HepG2 (cell line): Measurements from ENCODE around the gene LDB2. TPM values are rescaled to one million over a fixed set of nuclear protein-coding genes. Genes with fewer than 3 reads are reported as not detected.

Experiments used
- ATAC-seq: fragments of 200-7000 bp; cut with Tn5 transposase; 3 replicates; pipeline ENCODE4 v1.9.1; 2020; ENCODE audit warnings: mild to moderate bottlenecking, moderate library complexity
- BruUV-seq: library from RNA; stranded (reverse); fragments of 400-500 nt; replicated peaks from 2 replicates; lab custom pipeline; 2021; lab: Mats Ljungman, UMichigan
- CTCF ChIA-PET: fragments of 300-600 bp; formaldehyde crosslinking; extraction: SDS; loops from one replicate; lab custom pipeline; 2021; ENCODE audit warnings: low total read pairs, inconsistent platforms, low intra/inter-chr PET ratio; lab: Yijun Ruan, JAX
- POLR2A ChIA-PET: fragments of 350-600 bp; sonication (Branson Sonifier 250); formaldehyde crosslinking; loops from one replicate; lab custom pipeline; 2020; ENCODE audit warnings: antibody characterized with exemption, inconsistent platforms; lab: Yijun Ruan, JAX
- DNase-seq: peaks from one replicate; pipeline ENCODE4 v3.0.0-alpha.2; 2015; ENCODE audit warnings: low spot score
- FAIRE-seq: peaks from 3 replicates; lab custom pipeline; 2011; peaks lifted over from hg19 to GRCh38; lab: Jason Lieb, UNC
- H2AFZ ChIP-seq: one replicate; pipeline ENCODE4 v1.6.1; 2011; ENCODE audit warnings: low read length, inconsistent platforms
- H3K27ac ChIP-seq: fragments of 300-600 bp; 3 replicates; pipeline ENCODE4 v1.8.0; 2011; ENCODE audit warnings: mixed run types, mild to moderate bottlenecking, mixed read lengths, low read length, inconsistent platforms; ENCODE audit not compliant: insufficient read depth; ENCODE audit errors: extremely low read length
- H3K27me3 ChIP-seq, 2 experiments: fragments of 200-600 bp in 1 of 2; 2 replicates in 1 of 2; 3 replicates in 1 of 2; pipeline versions ENCODE4 v1.6.0 to v1.8.0; 2011; ENCODE audit warnings: low read length in 2 of 2, mild to moderate bottlenecking in 2 of 2, moderate library complexity in 2 of 2, inconsistent platforms in 1 of 2; ENCODE audit not compliant: insufficient read depth in 2 of 2, control insufficient read depth in 1 of 2
- H3K36me3 ChIP-seq, 2 experiments: fragments of 200-600 bp in 1 of 2; replicated peaks in 1 of 2; 2 replicates in 1 of 2; 3 replicates in 1 of 2; pipeline versions ENCODE4 v1.5.1 to v1.8.0; 2011; ENCODE audit warnings: low read length in 2 of 2, inconsistent platforms in 1 of 2; ENCODE audit not compliant: insufficient read depth in 2 of 2, control insufficient read depth in 1 of 2
- H3K4me1 ChIP-seq: 2 replicates; pipeline ENCODE4 v1.5.1; 2012; ENCODE audit warnings: low read length, inconsistent platforms; ENCODE audit not compliant: insufficient read depth
- H3K4me2 ChIP-seq: 2 replicates; pipeline ENCODE4 v1.6.0; 2011; ENCODE audit warnings: low read depth, low read length, inconsistent platforms
- H3K4me3 ChIP-seq, 3 experiments: fragments of 200-600 bp in 1 of 3; sonication (generic), shearing (Covaris generic) in 1 of 3; replicated peaks in 1 of 3; 2 replicates each; pipeline ENCODE4 v1.5.1; 2011 to 2016; ENCODE audit warnings: low read length in 3 of 3, inconsistent platforms in 2 of 3, low read depth in 2 of 3, mild to moderate bottlenecking in 2 of 3, control low read depth in 1 of 3, mixed read lengths in 1 of 3; ENCODE audit not compliant: insufficient read depth in 1 of 3
- H3K79me2 ChIP-seq: one replicate; pipeline ENCODE4 v1.6.1; 2011; ENCODE audit warnings: low read length, inconsistent platforms; ENCODE audit not compliant: insufficient read depth
- H3K9ac ChIP-seq: 2 replicates; pipeline ENCODE4 v1.6.0; 2011; ENCODE audit warnings: mild to moderate bottlenecking, low read depth, low read length, inconsistent platforms; ENCODE audit not compliant: insufficient read depth
- H3K9me3 ChIP-seq: 2 replicates; pipeline ENCODE4 v1.5.1; 2012; ENCODE audit warnings: mild to moderate bottlenecking, low read length
- H4K20me1 ChIP-seq: 2 replicates; pipeline ENCODE4 v1.6.0; 2011; ENCODE audit warnings: inconsistent platforms, mild to moderate bottlenecking, low read length, moderate library complexity; ENCODE audit not compliant: insufficient read depth
- ARNT2 ChIP-seq: sonication (generic); formaldehyde crosslinking; IDR thresholded peaks from 2 replicates; pipeline ENCODE4 v1.8.0; 2022; ENCODE audit warnings: mild to moderate bottlenecking, low read depth, missing genetic modification reagents, moderate library complexity
- BRCA1 ChIP-seq: sonication (generic); formaldehyde crosslinking; IDR thresholded peaks from 2 replicates; pipeline ENCODE4 v1.4.0; 2020; ENCODE audit warnings: missing genetic modification reagents
- CBX1 ChIP-seq: IDR thresholded peaks from one replicate; pipeline ENCODE4 v1.6.1; 2016; ENCODE audit warnings: antibody characterized with exemption, low read depth
- EZH2 ChIP-seq: conservative IDR thresholded peaks from 2 replicates; pipeline ENCODE4 v1.6.1; 2012; ENCODE audit warnings: mild to moderate bottlenecking, low read depth, low read length, moderate library complexity
- HES4 ChIP-seq: sonication (generic); formaldehyde crosslinking; IDR thresholded peaks from 2 replicates; pipeline ENCODE4 v1.9.0; 2021; ENCODE audit warnings: mild to moderate bottlenecking, missing genetic modification reagents, borderline replicate concordance
- IKZF4 ChIP-seq: sonication (generic); formaldehyde crosslinking; IDR thresholded peaks from 2 replicates; pipeline ENCODE4 v1.5.1; 2020; ENCODE audit warnings: borderline replicate concordance, mild to moderate bottlenecking, low read depth, missing genetic modification reagents; ENCODE audit errors: not compliant biosample characterization
- IKZF5 ChIP-seq: IDR thresholded peaks from 2 replicates; pipeline ENCODE4 v1.6.1; 2018; ENCODE audit warnings: missing genetic modification reagents, mild to moderate bottlenecking, missing compliant biosample characterization
- KMT2A ChIP-seq: sonication (generic); formaldehyde crosslinking; IDR thresholded peaks from 2 replicates; pipeline ENCODE4 v1.4.0; 2020; ENCODE audit warnings: missing genetic modification reagents
- LBX2 ChIP-seq: sonication (generic); formaldehyde crosslinking; IDR thresholded peaks from 2 replicates; pipeline ENCODE4 v1.5.0; 2020; ENCODE audit warnings: missing genetic modification reagents, mild to moderate bottlenecking, borderline replicate concordance
- NCOA1 ChIP-seq: sonication (generic); formaldehyde crosslinking; IDR thresholded peaks from 2 replicates; pipeline ENCODE4 v1.9.0; 2021; ENCODE audit warnings: missing genetic modification reagents
- PBX2 ChIP-seq: IDR thresholded peaks from 2 replicates; pipeline ENCODE4 v1.6.1; 2016; ENCODE audit warnings: control low read depth
- RNF219 ChIP-seq: sonication (generic); formaldehyde crosslinking; IDR thresholded peaks from 2 replicates; pipeline ENCODE4 v1.5.0; 2020; ENCODE audit warnings: mild to moderate bottlenecking, missing genetic modification reagents
- SPEN ChIP-seq: sonication (generic); formaldehyde crosslinking; IDR thresholded peaks from 2 replicates; pipeline ENCODE4 v1.5.1; 2020; ENCODE audit warnings: low read depth, mild to moderate bottlenecking, missing genetic modification reagents
- SRF ChIP-seq: IDR thresholded peaks from 2 replicates; pipeline ENCODE4 v1.6.1; 2011; ENCODE audit warnings: mild to moderate bottlenecking, low read depth, low read length, moderate library complexity
- ZNF10 ChIP-seq: sonication (generic); formaldehyde crosslinking; IDR thresholded peaks from 2 replicates; pipeline ENCODE4 v1.4.0; 2020; ENCODE audit warnings: mild to moderate bottlenecking, low read depth, missing genetic modification reagents, borderline replicate concordance
- ZNF672 ChIP-seq: sonication (generic); formaldehyde crosslinking; IDR thresholded peaks from 2 replicates; pipeline ENCODE4 v1.8.1; 2022; ENCODE audit warnings: missing genetic modification reagents
- ZNF777 ChIP-seq: sonication (generic); formaldehyde crosslinking; IDR thresholded peaks from 2 replicates; pipeline ENCODE4 v1.4.0; 2020; ENCODE audit warnings: missing genetic modification reagents
- ZNF878 ChIP-seq: sonication (generic); formaldehyde crosslinking; IDR thresholded peaks from 2 replicates; pipeline ENCODE4 v1.8.1; 2023; ENCODE audit warnings: mild to moderate bottlenecking, missing genetic modification reagents, moderate library complexity
- ZSCAN22 ChIP-seq: sonication (generic); formaldehyde crosslinking; IDR thresholded peaks from 2 replicates; pipeline ENCODE4 v1.4.0; 2020; ENCODE audit warnings: mild to moderate bottlenecking, missing genetic modification reagents
- ZSCAN9 ChIP-seq: IDR thresholded peaks from 2 replicates; pipeline ENCODE4 v1.6.1; 2016; ENCODE audit warnings: borderline replicate concordance
- WGBS: methylation state at CpG from one replicate; pipeline ENCODE4 v1.1.6; 2017; ENCODE audit warnings: low lambda C conversion rate; 5-methylcytosine and 5-hydroxymethylcytosine counted together
- in situ Hi-C: cut with HindIII; loops from 2 replicates; pipeline ENCODE4 v1.10.0; 2017; ENCODE audit warnings: low pct_unique_long_range_greater_than_20kb; ENCODE audit not compliant: extremely low pct_ligation_motif_present
- intact Hi-C: fragments of 100-400 bp; cut with micrococcal nuclease; formaldehyde crosslinking; loops from one replicate; pipeline ENCODE4 v1.10.0; 2022; ENCODE audit not compliant: unreplicated experiment
- polyA plus RNA-seq, 8 experiments: library from polyadenylated mRNA; depleted of rRNA in 3 of 8; stranded (reverse) in 7 of 8; unstranded in 1 of 8; fragments of >200 nt; fragmentation: Illumina TruSeq in 4 of 8; extraction: Trizol in 4 of 8; gene quantifications; 2 replicates each; pipeline versions ENCODE4 v1.2.1 to v1.2.3, GENCODE V29; 2011 to 2016; ENCODE audit warnings: low read depth in 4 of 8, missing spikeins in 1 of 8, mixed read lengths in 1 of 8; ENCODE audit not compliant: insufficient read depth in 1 of 8
- total RNA-seq, 5 experiments: library from RNA; depleted of rRNA; stranded (reverse); fragments of >200 nt; fragmentation: Illumina TruSeq; extraction: Trizol; gene quantifications; 2 replicates each; pipeline ENCODE4 v1.2.3, GENCODE V29; 2016; ENCODE audit warnings: low read depth in 1 of 5

LDB2 gene
- total and polyA plus RNA-seq, 2 of the 13 experiments (the other 11 are each of a cell fraction or from before 2014, with no cell fraction given), result not detected

- no peaks in the 10 kb centered on the region for H3K4me1 ChIP-seq
- no peak overlapping the region for H2AFZ ChIP-seq
- no peak overlapping the region for H3K4me2 ChIP-seq
- H3K79me2 ChIP-seq, result no peaks in the 10 kb centered on the region
- no peaks in the 10 kb centered on the region for H4K20me1 ChIP-seq
- DNase-seq (no peak), FAIRE-seq (no peak), ATAC-seq (no peak)
- no peak overlapping the region for H3K9ac ChIP-seq
- ChIA-PET POLR2A (no interaction called here), CTCF (no interaction called here)
- H3K9me3 ChIP-seq, result no peaks in the 10 kb centered on the region
- H3K4me3 ChIP-seq, result no peak overlapping the region
- H3K27ac ChIP-seq, result no peak overlapping the region
- TF ChIP-seq RNF219 (CRISPR knock-in tag) (no peak), CBX1 (no peak), NCOA1 (CRISPR knock-in tag) (no peak), ZSCAN9 (CRISPR knock-in tag) (no peak), IKZF4 (CRISPR knock-in tag) (no peak), IKZF5 (no peak), ZSCAN22 (CRISPR knock-in tag) (no peak), PBX2 (CRISPR knock-in tag) (no peak), ZNF672 (CRISPR knock-in tag) (no peak), LBX2 (CRISPR knock-in tag) (no peak), SRF (no peak), ARNT2 (CRISPR knock-in tag) (no peak), EZH2 (no peak), ZNF878 (CRISPR knock-in tag) (no peak), ZNF777 (CRISPR knock-in tag) (no peak), KMT2A (CRISPR knock-in tag) (no peak), BRCA1 (no peak), ZNF10 (CRISPR knock-in tag) (no peak), HES4 (CRISPR knock-in tag) (no peak), SPEN (no peak)
- no peaks in the 10 kb centered on the region for H3K36me3 ChIP-seq
- peaks cover 0 to 12% of the 10 kb centered on the region in 2 experiments; a peak in 2 of 5 replicates for H3K27me3 ChIP-seq
- in situ Hi-C loops (no loop called here), intact Hi-C loops (no loop called here)
- 26% methylated on average over 5 of the region's 5 CpGs for WGBS
- BruUV-seq, result no TSS peak
Observed at GRCh38 chr4:16759931-16760582, 138.4 kb downstream of the LDB2 start.
